ENCODE measurements around the gene CC2D1A.

DNA sequence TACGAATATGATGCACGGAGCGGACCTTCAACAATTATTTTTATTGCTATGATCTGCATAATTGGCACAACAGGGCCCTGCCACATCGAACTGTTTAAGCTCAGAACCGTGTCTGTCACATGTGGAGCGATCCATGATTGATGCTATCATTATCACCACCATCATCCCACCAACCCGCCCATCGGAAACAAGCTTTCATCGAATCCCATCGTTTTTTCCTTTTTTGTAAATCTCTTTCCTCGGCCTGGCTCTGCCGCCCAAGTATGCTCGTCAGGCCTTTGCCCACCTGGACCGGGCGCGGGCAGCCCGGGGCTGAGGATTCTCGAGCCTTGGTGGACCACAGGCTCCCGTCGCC is 45.8 kb downstream of the CC2D1A start:
- TF ChIP-seq, protein P1, sequence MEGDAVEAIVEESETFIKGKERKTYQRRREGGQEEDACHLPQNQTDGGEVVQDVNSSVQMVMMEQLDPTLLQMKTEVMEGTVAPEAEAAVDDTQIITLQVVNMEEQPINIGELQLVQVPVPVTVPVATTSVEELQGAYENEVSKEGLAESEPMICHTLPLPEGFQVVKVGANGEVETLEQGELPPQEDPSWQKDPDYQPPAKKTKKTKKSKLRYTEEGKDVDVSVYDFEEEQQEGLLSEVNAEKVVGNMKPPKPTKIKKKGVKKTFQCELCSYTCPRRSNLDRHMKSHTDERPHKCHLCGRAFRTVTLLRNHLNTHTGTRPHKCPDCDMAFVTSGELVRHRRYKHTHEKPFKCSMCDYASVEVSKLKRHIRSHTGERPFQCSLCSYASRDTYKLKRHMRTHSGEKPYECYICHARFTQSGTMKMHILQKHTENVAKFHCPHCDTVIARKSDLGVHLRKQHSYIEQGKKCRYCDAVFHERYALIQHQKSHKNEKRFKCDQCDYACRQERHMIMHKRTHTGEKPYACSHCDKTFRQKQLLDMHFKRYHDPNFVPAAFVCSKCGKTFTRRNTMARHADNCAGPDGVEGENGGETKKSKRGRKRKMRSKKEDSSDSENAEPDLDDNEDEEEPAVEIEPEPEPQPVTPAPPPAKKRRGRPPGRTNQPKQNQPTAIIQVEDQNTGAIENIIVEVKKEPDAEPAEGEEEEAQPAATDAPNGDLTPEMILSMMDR (conservative IDR thresholded peaks at IDR 0.05; ENCODE audit: low read length), result no peak
- no peak for TF ChIP-seq EZH2phosphoT487 (IDR thresholded peaks at IDR 0.05; ENCODE audit: borderline replicate concordance, low read depth, low read length)

Measured in OCI-LY7 (cell line).